ENCODE measurements around the gene SLC6A8. TPM values are rescaled to one million over a fixed set of nuclear protein-coding genes. Genes with fewer than 3 reads are reported as not detected.

SLC6A8 gene
- total RNA-seq, 1 donor from 2014 or later = 144 TPM

- no peak for DNase-seq (ENCODE audit: low spot score)
- intact Hi-C loops (cut with DNase I) = no loop called here
These were observed 40.0 kb upstream of the SLC6A8 start for GRCh38 chrX:153647461-153648357.

GRCh38 chrX:153648358-153649177, 39.2 kb upstream of the SLC6A8 start:
- no peak for DNase-seq (ENCODE audit: low spot score)
- intact Hi-C loops (cut with DNase I) = no loop called here

- intact Hi-C loops (cut with DNase I) = no loop called here
- no peak for DNase-seq (ENCODE audit: low spot score)
These were observed 38.4 kb upstream of the SLC6A8 start for GRCh38 chrX:153649178-153649914.

GRCh38 chrX:153649915-153650782, 37.6 kb upstream of the SLC6A8 start:
- intact Hi-C loops (cut with DNase I) = no loop called here
- DNase-seq (ENCODE audit: low spot score) = no peak

- intact Hi-C loops (cut with DNase I) = no loop called here
- DNase-seq (ENCODE audit: low spot score) = no peak
These were observed 36.8 kb upstream of the SLC6A8 start for GRCh38 chrX:153650959-153651358.

GRCh38 chrX:153651540-153652079, 36.1 kb upstream of the SLC6A8 start:
- intact Hi-C loops (cut with DNase I) = no loop called here
- no peak for DNase-seq (ENCODE audit: low spot score)

- intact Hi-C loops (cut with DNase I) = no loop called here
- no peak for DNase-seq (ENCODE audit: low spot score)
These were observed 34.2 kb upstream of the SLC6A8 start for GRCh38 chrX:153653556-153653955.

GRCh38 chrX:153657161-153657560, 30.6 kb upstream of the SLC6A8 start:
- intact Hi-C loops (cut with DNase I) = no loop called here
- no peak for DNase-seq (ENCODE audit: low spot score)

GRCh38 chrX:153659268-153659667, 28.5 kb upstream of the SLC6A8 start:
- intact Hi-C loops (cut with DNase I) = no loop called here
- no peak for DNase-seq (ENCODE audit: low spot score)

- no peak for DNase-seq (ENCODE audit: low spot score)
- intact Hi-C loops (cut with DNase I) = no loop called here
These were observed 25.5 kb upstream of the SLC6A8 start for GRCh38 chrX:153662266-153662665.

GRCh38 chrX:153665726-153666306, 21.9 kb upstream of the SLC6A8 start:
- DNase-seq (ENCODE audit: low spot score) = no peak
- intact Hi-C loops (cut with DNase I) = loop anchor here (5.0 kb wide), 2 partner anchors 59 to 109 kb away; no protein-coding TSS in a partner anchor

GRCh38 chrX:153667281-153667955, 20.3 kb upstream of the SLC6A8 start:
- intact Hi-C loops (cut with DNase I) = loop anchor here (5.0 kb wide), 2 partner anchors 60 to 110 kb away; no protein-coding TSS in a partner anchor
- no peak for DNase-seq (ENCODE audit: low spot score)

- DNase-seq (ENCODE audit: low spot score) = no peak
- intact Hi-C loops (cut with DNase I) = loop anchor here (2.0 to 5.0 kb wide), 3 partner anchors 61 to 707 kb away; no protein-coding TSS in a partner anchor
These were observed 19.8 kb upstream of the SLC6A8 start for GRCh38 chrX:153667956-153668396.

GRCh38 chrX:153668423-153669173, 19.1 kb upstream of the SLC6A8 start:
- intact Hi-C loops (cut with DNase I) = loop anchor here (2.0 to 5.0 kb wide), 3 partner anchors 61 to 708 kb away; no protein-coding TSS in a partner anchor
- DNase-seq (ENCODE audit: low spot score) = no peak

- intact Hi-C loops (cut with DNase I) = loop anchor here (2.0 to 5.0 kb wide), 3 partner anchors 62 to 709 kb away; no protein-coding TSS in a partner anchor
- DNase-seq (ENCODE audit: low spot score) = no peak
These were observed 18.4 kb upstream of the SLC6A8 start for GRCh38 chrX:153669174-153669890.

All from cardiac septum (tissue), 1 donor.